GM18858 (cell line): ENCODE data around the gene TCF3.

ENCODE experiments used
- ATAC-seq: cut with Tn5 transposase; IDR thresholded peaks from one replicate; pipeline ENCODE4 v1.9.1; 2021; ENCODE audit not compliant: unreplicated experiment

Gene TCF3

DNA sequence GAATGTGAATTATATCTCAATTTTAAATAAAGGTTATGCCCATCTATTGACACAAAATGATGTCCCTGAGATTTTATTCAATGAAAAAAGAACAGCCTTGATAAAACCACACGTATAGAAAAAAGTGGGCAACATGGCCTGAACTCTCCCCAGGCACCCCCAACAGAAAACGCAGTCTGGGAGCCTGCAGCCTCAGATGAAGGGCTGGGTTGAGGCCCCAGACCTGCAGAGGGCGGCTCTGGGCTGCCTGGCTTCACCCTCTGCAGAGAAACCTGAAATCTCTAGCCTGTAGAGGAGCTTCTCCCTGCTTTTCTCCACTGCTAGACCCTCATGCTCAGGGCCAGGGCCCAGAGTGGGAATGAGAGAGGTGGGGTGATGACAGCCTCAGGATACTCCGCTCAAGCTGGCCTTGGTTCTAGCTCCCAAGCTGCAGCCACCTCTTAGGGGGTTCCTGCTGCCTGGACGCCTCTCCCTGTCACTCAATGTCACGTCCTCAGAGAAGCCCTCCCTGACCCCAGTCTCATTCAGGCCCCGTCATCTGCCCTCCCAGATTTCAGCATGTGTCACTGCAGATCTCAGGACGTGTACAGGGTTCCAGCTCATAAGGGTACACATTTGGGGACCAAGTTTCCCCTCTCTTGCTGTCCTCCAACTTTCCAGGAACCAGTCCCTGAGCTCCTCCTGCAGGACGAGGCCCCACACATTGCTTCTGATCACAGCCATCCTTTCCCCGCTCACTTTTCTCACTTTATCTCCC, 61.6 kb downstream of the TCF3 start:
- ATAC-seq, result no peak

DNA sequence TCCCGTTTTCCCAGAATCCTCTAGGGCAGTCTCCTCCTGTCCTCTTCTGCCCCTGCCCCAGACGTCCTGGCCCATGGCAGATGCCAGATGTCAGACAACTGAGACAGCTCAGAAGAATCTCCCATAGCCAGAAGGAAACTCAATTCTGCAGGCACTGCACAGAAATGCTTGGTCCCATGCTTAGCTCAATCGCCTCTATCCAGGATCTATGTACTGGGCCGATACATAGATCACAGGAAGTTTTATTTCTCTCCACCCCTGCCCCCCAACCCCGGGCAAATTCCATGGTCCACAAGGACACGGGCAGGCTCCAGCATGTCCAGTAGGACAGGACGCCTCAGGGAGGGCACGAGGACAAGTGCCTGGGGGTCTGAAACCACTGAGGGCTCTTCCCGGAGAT, 64.5 kb downstream of the TCF3 start:
- no peak for ATAC-seq

DNA sequence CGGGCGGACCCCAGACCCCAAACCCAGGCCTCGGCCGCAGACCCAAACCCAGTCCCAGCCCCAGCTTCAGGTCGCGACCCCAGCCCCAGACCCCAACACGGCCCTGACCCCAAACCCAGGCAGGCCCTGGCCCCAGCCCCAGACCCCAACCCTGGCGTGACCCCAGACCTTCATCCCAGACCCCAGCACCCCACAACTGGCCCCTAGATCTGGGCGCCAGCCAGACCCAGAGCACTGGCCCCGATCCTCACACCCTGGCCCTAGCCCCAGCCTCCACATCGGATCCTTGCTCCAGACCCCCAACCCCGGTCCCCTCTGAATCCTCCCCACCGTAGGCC, 67.2 kb downstream of the TCF3 start:
- ATAC-seq, result no peak

DNA sequence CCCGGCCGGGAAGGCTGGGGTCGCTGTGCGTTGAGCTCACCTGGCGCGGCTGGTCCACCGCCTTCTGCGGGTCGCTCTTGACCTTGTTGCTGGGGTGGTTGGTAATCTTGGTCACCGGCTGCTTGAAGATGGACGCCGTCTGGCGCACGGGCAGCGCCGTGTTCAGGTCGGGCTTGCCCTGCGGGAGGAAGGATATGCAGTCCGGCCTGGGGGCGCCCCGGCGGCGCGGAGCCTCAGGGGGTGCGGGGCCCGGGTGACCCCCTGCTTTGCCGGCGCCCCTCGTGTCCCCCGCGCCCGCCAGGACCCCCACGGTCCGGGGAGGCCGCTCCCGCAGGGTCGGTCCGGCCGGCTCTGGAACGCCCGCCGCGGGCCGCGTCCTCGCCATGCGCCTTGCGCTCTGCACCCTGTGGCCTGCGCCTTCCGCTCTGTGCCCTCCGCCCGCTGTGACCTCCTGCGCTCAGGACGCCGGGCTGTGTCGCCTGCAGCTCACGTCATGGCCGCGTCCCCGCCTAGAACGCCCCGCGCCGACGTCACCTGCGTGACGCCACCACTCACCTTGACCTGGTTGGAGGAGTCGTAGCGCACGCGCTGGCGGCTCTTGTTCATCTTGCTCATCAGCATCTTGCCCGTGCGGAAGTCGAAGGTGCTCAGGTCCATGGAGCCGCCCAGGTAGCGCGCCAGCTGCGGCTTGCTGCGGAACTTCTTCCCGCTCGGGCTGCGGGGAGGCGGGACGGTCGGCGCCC, 67.7 kb downstream of the TCF3 start:
- no peak for ATAC-seq

DNA sequence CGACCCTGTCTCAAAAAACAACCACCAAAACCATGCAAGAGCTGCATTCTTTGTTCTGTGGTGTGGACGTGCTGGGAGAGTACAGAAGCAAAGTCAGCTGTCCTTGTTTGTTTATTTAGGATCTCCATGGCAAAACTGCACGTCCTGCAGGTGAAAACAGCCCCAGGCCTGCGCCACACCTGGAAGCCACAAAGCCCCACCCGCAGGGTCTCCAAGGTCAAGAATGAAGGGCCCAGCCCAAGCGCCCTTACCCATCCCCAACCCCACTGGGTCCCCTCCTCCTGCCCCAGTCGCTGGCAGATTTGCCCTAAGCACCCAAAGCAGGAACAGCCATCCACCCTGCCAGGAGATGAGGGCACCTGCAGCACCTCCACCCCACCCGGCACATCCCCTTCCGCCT, 70.2 kb downstream of the TCF3 start:
- ATAC-seq, result no peak

DNA sequence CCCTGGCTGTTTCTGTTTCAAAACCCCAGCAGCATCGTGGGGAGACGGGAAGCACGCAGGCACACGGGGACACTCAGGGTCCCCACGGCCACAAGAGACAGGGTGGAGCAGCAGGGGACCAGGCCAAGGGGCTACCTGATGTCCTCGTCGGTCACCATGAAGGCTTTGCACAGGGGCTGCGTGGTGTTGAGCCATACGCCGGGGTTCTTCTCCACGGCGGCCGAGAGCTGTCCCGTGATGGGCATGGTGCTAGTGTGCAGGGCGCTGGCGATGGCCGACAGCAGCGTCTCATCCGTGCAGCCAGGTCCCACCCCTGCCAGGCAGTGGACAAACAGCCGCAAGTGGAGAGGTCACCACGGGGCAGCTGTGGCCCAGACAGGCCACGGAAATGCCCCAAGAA, 71.5 kb downstream of the TCF3 start:
- no peak for ATAC-seq

DNA sequence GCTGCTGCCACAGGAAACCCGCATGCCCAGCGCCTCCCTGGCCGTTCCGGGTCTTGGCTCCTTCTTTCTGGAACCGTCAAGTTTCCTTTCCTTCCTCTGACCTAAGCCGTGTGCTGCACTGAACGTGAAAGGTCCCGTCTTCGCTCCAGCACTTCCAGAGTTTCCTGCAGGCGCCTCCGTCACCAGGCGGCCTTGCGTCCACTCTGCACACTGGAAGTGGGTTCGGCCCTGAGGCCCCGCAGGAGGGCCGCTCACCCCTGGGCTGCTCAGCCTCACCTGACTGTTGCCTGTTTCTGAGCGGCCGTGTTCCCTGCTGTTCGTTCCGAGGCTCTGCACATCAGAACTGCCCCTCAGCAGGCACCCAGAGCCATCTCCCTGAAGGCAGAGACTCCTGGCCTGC, 72.0 kb downstream of the TCF3 start:
- no peak for ATAC-seq

DNA sequence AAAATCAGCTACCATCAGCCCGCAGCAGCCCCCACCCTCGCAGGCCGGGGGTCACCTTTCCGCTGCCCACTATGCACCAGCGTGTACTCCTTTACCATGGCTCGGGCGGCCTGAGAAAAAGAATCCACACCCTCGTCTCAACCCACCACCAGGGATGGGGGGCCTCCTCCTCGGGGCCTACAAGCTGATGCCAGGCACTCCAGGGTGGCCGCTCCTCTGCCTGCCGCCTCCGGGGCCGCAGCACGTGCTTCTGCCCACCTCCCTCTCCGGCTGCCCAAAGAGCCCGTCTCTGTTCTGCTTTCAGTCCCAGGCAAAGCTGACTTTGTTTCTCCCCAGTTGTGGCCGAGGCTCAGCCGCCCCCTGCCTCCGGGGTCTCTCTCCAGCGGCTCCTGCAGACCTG, 73.2 kb downstream of the TCF3 start:
- ATAC-seq, result no peak

DNA sequence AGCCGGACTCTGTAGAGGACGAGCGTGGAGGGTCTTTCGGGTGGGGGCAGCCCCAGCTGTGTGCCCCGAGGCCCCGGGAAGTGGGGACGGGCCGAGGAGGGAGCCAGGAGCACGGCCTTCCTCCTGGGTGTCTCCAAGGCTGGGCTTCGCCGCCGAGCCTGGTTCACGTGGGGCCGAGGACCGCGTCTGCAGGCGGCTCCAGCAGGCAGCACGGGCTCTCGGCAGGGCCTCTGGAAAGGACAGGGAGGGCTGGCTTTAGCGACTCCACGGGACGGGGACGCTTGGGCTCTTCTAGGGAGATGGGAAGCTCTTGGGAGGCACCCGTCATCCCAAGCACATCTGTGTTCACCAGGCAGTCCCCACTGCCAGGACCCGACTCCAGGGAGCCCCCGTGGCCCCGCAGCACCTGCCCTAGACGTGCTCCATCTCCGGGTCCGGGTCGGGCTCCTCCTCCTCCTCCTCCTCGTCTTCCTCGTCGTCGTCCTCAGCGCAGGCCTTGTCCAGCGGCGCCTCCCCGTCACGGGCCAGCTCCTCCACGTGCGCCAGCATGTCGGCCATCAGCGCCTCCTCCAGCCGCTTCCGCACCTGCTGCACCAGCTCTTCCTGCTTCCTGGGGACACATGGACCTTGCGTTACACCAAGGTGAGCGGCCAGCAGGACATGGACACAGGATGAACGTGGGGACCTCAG, 74.3 kb downstream of the TCF3 start:
- no peak for ATAC-seq

DNA sequence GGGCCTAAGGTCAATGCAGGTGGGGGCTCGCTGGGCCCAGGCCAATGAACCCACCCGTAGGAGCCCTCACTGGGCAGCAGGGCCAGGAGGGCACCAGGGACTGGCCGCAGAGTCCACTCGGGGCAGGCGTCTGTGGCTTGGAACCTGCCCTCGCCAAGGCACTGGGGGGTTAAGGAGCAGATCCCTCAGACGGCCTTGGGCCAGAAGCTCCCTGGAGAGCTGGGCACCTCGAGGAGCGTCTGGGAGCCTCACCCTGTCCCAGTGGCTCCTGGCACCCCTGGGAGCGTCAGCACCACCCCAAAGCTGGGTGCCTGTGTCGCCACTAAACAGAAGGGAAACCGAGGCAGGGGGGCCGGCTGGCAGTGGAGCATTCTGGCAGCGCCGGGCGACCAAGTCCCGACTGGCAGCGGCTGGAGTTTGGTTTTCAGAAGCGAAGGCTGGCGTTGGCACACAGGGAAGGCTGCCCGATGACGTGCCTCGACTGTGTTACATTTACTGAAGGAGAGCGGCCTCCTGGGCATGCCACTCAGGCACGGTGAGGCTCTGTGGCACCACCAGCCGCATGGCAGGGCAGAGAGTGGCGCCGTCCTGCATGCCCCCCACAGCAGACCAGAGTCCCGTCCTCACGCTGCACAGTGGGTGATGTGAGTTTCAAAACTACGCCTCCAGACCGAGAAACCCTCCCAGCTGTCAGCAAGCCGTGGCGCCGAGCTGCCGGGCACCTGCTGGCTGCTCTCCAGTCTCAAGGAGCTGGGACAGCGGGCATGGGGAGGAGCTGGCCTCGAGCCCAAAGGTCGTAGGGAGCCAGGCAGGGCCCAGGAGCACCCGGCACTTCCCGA, 75.1 kb downstream of the TCF3 start:
- no peak for ATAC-seq

DNA sequence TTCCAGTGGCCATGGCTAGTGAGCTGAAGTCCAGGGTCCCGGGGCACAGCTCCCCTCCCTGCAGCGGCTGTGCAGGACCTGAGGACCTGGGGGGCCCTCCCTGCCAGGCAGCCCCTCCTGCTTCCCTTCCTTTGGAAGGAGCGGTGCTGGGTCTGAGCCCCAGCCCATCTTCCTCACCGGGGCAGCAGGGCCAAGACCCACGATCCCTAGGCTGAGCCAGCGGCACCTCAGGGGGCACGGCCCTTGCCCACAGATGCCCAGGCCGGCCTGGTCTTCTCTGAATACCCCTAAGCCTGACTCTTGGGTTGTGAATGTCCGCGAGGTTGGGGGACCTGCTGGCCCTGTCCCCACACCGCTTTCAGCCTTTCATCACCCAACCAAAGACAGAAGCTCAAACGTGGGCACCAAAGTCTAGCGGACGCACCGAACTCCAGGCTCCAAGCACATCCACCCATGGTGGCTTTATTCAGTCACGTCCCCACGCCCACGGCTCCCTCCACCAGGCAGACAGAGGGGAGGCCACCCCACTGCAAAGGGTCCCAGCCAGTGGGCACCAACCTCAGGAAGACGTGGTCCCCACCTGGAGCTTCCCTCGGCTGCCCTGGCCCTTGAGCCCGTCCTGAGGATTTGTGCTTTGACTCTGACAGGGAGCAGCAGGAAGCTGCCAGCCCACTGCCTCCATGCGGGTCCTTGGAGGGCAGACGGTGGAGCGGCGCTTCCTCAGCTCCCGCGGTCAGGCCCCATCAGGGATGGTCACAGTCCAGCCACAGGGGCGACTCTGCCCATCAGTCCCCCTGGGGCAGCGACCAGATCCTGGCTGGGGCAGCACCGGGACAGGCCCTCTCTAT, 75.9 kb downstream of the TCF3 start:
- no peak for ATAC-seq

DNA sequence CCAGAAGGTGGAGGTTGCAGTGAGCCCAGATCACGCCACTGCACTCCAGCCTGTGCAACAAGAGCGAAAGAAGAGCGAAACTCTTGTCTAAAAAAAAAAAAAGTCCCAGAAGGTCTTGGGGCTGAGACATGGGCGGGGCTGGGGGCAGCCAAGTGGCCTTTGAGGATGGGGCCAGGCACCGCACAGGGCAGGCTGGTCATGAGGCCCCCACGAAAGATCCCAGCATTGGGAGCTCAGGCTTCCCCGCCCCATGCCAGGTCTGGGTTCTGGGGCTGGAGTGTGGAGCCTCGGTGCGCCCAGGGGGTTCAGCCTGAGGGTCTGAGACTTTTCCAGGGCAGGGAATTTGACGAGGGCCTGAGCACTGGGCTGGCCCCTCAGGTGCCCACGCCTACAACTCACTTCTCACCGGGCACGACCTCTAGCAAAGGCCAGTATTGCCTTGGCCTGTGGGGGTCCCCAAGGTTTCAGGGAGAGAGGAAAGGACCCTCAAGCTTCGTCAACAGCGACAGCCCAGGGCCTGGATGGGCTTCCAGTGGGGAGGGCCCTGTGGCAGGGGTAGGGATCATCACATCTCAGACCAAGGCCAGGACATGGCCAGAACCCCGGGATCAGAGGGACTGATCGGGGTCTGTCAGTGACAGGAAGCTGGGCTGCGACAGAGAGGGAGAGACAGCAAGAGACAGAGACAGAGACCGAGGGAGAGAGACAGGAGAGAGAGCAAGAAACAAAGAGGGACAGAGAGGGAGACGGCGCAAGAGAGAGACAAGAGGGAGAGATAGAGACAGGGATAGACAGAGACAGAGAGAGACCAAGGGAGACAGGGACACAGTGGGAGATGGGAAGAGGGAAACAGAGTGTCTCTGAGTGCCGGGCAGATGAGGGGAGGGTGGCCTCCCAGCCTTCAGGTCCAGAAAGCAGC, 76.8 kb downstream of the TCF3 start:
- ATAC-seq, result no peak

DNA sequence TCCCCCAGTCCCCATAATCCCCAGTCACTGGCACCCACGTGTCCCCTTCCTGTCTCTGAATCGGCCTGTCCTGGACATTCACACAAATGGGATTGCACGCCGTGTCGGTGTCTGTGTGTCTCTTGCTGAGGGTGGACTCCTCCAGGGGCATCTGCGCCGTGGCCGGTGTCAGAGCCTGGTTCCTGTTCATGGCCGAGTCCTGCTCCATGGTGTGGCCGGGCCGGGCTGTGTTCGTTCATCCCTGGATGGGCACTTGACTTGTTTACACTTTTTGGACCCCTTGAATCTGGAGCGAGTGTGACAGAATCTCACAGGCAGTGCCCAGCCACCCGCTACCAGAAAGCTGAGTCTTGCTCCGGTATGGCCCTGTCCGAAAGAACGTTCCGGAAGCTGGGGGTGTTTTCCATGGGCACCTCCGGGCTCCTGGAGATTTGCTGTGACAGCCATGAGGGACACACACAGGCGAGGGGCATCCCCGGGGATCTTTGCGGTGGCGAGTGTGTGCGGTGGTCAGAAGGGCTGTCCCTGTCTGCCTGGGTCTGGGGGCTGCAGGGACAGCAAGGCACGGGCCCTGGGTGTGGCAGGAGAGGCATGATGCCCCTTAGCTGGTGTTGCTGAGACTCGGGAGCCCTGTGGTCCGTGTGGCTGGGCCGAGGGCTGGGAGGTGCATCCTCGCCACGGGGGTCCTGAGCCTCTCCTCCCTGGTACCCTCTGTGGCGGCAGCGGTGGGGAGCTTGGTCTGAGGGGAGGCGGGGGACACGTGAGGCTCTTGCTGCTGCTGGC, 77.9 kb downstream of the TCF3 start:
- no peak for ATAC-seq

DNA sequence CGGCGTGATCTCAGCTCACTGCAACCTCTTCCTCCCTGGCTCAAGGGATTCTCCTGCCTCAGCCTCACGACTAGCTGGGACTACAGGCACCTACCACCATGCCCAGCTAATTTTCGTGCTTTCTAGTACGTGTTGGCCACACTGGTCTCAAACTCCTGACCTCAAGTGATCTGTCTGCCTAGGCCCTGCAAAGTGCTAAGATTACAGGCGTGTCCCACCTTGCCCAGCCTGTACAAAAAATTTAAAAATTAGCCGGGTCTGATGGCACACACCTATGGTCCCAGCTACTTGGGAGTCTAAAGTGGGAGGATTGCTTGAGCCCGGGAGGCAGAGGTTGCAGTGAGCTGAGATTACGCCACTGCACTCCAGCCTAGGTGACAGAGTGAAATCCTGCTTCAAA, 79.6 kb downstream of the TCF3 start:
- no peak for ATAC-seq

DNA sequence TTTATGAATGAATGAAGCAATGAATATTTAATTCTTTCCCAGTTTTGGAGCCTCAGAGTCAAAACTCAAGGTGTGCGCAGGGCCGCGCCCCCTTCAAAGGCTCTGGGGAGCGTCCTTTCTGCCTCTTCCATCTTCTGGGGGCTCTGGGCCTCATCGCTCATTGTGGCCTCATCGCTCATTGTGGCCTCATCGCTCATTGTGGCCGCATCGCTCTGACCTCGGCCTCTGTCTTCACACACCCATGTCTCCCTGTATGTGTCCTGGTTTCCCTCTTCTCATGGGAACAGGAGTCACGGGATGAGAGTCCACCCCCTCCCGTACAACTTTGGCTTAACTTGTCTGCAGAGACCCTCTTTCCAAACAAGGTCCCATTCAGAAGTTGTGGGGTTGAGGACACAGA, 81.1 kb downstream of the TCF3 start:
- ATAC-seq, result no peak

DNA sequence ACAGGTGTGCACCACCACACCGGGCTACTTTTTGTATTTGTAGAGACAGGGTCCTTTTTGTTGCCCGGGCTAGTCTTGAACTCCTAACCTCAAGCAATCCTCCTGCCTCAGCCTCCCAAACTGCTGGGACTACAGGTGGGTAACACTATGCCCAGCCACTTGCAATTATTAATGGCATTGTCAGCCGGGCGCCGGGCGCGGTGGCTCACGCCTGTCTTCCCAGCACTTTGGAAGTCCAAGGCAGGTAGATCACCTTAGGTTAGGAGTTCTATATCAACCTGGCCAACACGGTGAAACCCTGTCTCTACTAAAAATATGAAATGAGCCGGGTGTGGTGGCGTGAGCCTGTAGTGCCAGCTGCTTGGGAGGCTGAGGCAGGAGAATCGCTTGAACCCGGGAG, 81.6 kb downstream of the TCF3 start:
- no peak for ATAC-seq

DNA sequence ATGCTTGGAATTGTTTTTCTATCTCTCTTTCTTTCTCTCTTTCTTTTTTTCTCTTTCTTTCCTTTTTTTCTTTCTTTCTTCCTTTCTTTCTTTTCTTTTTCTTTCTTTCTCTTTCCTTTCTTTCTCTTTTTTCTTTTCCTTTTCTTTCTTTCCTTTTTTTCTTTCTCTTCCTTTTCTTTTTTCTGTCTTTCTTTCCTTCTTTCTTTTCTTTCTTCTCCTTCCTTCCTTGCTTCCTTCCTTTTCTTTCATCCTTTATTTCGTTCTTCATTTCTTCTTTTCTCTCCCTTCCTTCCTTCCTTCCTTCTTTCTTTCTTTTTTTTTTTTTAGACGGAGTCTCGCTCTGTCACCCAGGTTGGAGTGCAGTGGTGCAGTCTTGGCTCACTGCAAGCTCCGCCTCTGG, 82.4 kb downstream of the TCF3 start:
- ATAC-seq, result no peak

DNA sequence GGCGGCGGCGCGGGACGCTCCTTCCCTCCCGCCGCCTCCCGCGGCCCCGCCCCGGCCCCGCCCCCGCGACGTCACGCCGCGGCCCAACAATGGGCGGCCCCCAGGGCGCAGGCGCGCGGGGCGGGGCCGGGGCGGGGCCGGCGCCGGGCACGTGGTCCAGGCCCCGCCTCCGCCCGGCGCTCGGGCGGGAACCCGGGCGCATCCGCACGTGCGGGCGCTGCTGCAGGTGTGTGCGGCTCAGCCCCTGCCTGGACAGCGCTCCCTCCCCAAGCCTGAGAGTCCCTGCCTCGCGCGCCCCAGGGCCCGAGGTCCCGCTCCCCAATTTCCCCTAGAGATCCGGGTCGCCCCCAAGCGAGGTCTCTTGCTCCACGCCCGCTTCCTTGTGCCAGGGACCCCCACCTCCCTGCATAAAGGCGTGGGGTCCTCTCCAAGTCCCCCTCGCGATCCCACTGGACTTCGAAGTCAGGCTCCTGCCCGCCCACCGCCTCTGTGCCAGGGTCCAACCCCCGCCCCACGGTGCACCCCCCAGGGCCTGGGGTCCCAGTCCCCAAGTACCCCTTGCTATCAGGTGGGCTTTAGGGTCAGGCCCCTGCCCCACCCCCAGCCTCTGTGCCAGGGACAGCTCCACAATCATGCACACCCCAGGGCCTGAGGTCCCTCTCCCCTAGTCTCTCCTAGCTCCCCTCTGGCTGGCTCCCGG, 83.9 kb downstream of the TCF3 start, which contains the start of gene MEX3D:
TSS of gene MEX3D (minus strand) at position 6 of the 700 bp plus-strand sequence. CDS start 267 bp downstream, outside the sequence.
- no peak for ATAC-seq
